HCT116 (cell line): ENCODE measurements around the gene ZFYVE27. TPM values are rescaled to one million over a fixed set of nuclear protein-coding genes. Genes with fewer than 3 reads are reported as not detected.

Experiments
- ATAC-seq: fragments of 200-7000 bp; cut with Tn5 transposase; 2 replicates; pipeline ENCODE4 v1.9.1; 2020; ENCODE audit warnings: mild to moderate bottlenecking, moderate library complexity
- BruUV-seq: library from RNA; stranded (reverse); fragments of 400-500 nt; replicated peaks from 2 replicates; lab custom pipeline; 2021; lab: Mats Ljungman, UMichigan
- CTCF ChIA-PET: fragments of 300-600 bp; sonication (Branson Sonifier 250); formaldehyde crosslinking; loops from one replicate; lab custom pipeline; 2021; ENCODE audit warnings: antibody characterized with exemption; lab: Charles Lee
- POLR2A ChIA-PET: fragments of 300-600, 350-600 bp; sonication (Branson Sonifier 250); formaldehyde crosslinking; loops from one replicate; lab custom pipeline; 2021; ENCODE audit warnings: antibody characterized with exemption; lab: Charles Lee
- RAD21 ChIA-PET, 2 experiments: fragments of 300-600 bp; sonication (Branson Sonifier 250); formaldehyde crosslinking; loops; one replicate each; lab custom pipeline; 2023; ENCODE audit warnings: low total read pairs in 2 of 2; ENCODE audit not compliant: uncharacterized antibody in 2 of 2, unreplicated experiment in 2 of 2, low non-redundant PET in 1 of 2; lab: Charles Lee
- DNase-seq: peaks from one replicate; pipeline ENCODE4 v3.0.0-alpha.2; 2010; ENCODE audit warnings: low read depth, low spot score
- H2AFZ ChIP-seq: fragments of 200-600 bp; shearing (Covaris generic), sonication (generic); 2 replicates; pipeline ENCODE4 v1.6.1; 2017; ENCODE audit warnings: low read depth, mixed run types, mixed read lengths, antibody characterized with exemption, low read length; ENCODE audit not compliant: poor library complexity, severe bottlenecking
- H3K27ac ChIP-seq: 2 replicates; pipeline ENCODE4 v1.5.1; 2012; ENCODE audit warnings: low read depth, low read length
- H3K27me3 ChIP-seq: fragments of 200-600 bp; sonication (generic); 2 replicates; pipeline ENCODE4 v1.6.1; 2016; ENCODE audit warnings: mixed run types, low read length, mixed read lengths; ENCODE audit not compliant: insufficient read depth
- H3K36me3 ChIP-seq, 2 experiments: fragments of 200-500 bp in 1 of 2; fragments of 200-600 bp in 1 of 2; sonication (Bioruptor generic) in 1 of 2; sonication (generic) in 1 of 2; 2 replicates each; pipeline versions ENCODE4 v1.5.1 to v1.6.1; 2014 to 2016; ENCODE audit warnings: low read length in 2 of 2, inconsistent platforms in 1 of 2, mixed read lengths in 1 of 2, mixed run types in 1 of 2; ENCODE audit not compliant: insufficient read depth in 2 of 2, control insufficient read depth in 1 of 2
- H3K4me1 ChIP-seq, 2 experiments: fragments of 200-600 bp in 1 of 2; sonication (generic) in 1 of 2; 2 replicates each; pipeline versions ENCODE4 v1.5.1 to v1.6.1; 2012 to 2017; ENCODE audit warnings: low read length in 2 of 2, inconsistent platforms in 1 of 2, mild to moderate bottlenecking in 1 of 2, mixed read lengths in 1 of 2, mixed run types in 1 of 2, moderate library complexity in 1 of 2; ENCODE audit not compliant: insufficient read depth in 2 of 2, control insufficient read depth in 1 of 2
- H3K4me2 ChIP-seq: fragments of 200-600 bp; sonication (generic); 2 replicates; pipeline ENCODE4 v1.6.1; 2017; ENCODE audit warnings: mixed run types, low read length, mixed read lengths
- H3K4me3 ChIP-seq, 2 experiments: fragments of 200-600 bp in 1 of 2; sonication (generic) in 1 of 2; replicated peaks in 1 of 2; 2 replicates each; pipeline ENCODE4 v1.5.1; 2011 to 2016; ENCODE audit warnings: low read length in 2 of 2, control low read depth in 1 of 2, low read depth in 1 of 2, mild to moderate bottlenecking in 1 of 2, mixed read lengths in 1 of 2, mixed run types in 1 of 2
- H3K79me2 ChIP-seq: fragments of 200-600 bp; sonication (generic); 2 replicates; pipeline ENCODE4 v1.6.1; 2017; ENCODE audit warnings: mild to moderate bottlenecking, mixed run types, low read length, moderate library complexity, mixed read lengths; ENCODE audit not compliant: insufficient read depth
- H3K9ac ChIP-seq: fragments of 200-600 bp; sonication (generic); 2 replicates; pipeline ENCODE4 v1.6.1; 2016; ENCODE audit warnings: low read length, mixed read lengths
- H3K9me2 ChIP-seq: fragments of 200-600 bp; sonication (generic), shearing (Covaris generic); 2 replicates; pipeline ENCODE4 v1.6.1; 2017; ENCODE audit warnings: mixed run types, mild to moderate bottlenecking, moderate library complexity; ENCODE audit not compliant: insufficient read depth
- H3K9me3 ChIP-seq, 2 experiments: fragments of 200-500 bp in 1 of 2; fragments of 200-600 bp in 1 of 2; sonication (Bioruptor generic) in 1 of 2; sonication (generic) in 1 of 2; 2 replicates each; pipeline ENCODE4 v1.6.1; 2014 to 2017; ENCODE audit warnings: low read length in 2 of 2, mixed read lengths in 2 of 2, inconsistent platforms in 1 of 2, low read depth in 1 of 2, mild to moderate bottlenecking in 1 of 2, mixed run types in 1 of 2, moderate library complexity in 1 of 2; ENCODE audit not compliant: control insufficient read depth in 1 of 2, insufficient read depth in 1 of 2
- H4K20me1 ChIP-seq: fragments of 200-600 bp; sonication (generic), shearing (Covaris generic); 2 replicates; pipeline ENCODE4 v1.6.1; 2017; ENCODE audit warnings: mixed run types, mild to moderate bottlenecking, moderate library complexity; ENCODE audit not compliant: insufficient read depth
- ATF3 ChIP-seq: IDR thresholded peaks from 2 replicates; pipeline ENCODE4 v1.6.1; 2012
- CBX3 ChIP-seq: IDR thresholded peaks from 2 replicates; pipeline ENCODE4 v1.6.1; 2012; ENCODE audit warnings: low read depth
- CEBPB ChIP-seq: IDR thresholded peaks from 2 replicates; pipeline ENCODE4 v1.6.1; 2012; ENCODE audit warnings: low read depth
- ELF1 ChIP-seq: IDR thresholded peaks from 2 replicates; pipeline ENCODE4 v1.6.1; 2012; ENCODE audit warnings: low read depth, borderline replicate concordance
- EZH2 ChIP-seq: fragments of 200-600 bp; sonication (generic); IDR thresholded peaks from 2 replicates; pipeline ENCODE4 v1.6.1; 2017; ENCODE audit warnings: antibody characterized with exemption, mixed run types
- FOSL1 ChIP-seq: IDR thresholded peaks from 2 replicates; pipeline ENCODE4 v1.6.1; 2012; ENCODE audit warnings: low read depth
- JUND ChIP-seq: IDR thresholded peaks from 2 replicates; pipeline ENCODE4 v1.6.1; 2012
- MAX ChIP-seq: IDR thresholded peaks from 2 replicates; pipeline ENCODE4 v1.6.1; 2012
- POLR2AphosphoS5 ChIP-seq: IDR thresholded peaks from 2 replicates; pipeline ENCODE4 v1.6.1; 2011; ENCODE audit warnings: mild to moderate bottlenecking, low read depth, low read length, moderate library complexity
- SP1 ChIP-seq: IDR thresholded peaks from 2 replicates; pipeline ENCODE4 v1.6.1; 2012; ENCODE audit warnings: low read depth
- TCF7L2 ChIP-seq: IDR thresholded peaks from 2 replicates; pipeline ENCODE4 v1.7.0; 2011; ENCODE audit warnings: borderline replicate concordance, inconsistent platforms; ENCODE audit not compliant: insufficient read depth, insufficient read length; ENCODE audit errors: extremely low read depth
- ZFX ChIP-seq: fragments of 450-650 bp; IDR thresholded peaks from 2 replicates; pipeline ENCODE4 v1.6.1; 2017
- intact Hi-C: fragments of 100-400 bp; cut with micrococcal nuclease; formaldehyde crosslinking; loops from 2 replicates; pipeline ENCODE4 v1.10.0; 2022
- total RNA-seq: library from RNA; stranded (reverse); gene quantifications from one replicate; pipeline ENCODE4 v1.2.1, GENCODE V29; 2021; ENCODE audit not compliant: unreplicated experiment

Gene ZFYVE27
- total RNA-seq, 1 experiment from 2014 or later = 28.4 TPM

DNA sequence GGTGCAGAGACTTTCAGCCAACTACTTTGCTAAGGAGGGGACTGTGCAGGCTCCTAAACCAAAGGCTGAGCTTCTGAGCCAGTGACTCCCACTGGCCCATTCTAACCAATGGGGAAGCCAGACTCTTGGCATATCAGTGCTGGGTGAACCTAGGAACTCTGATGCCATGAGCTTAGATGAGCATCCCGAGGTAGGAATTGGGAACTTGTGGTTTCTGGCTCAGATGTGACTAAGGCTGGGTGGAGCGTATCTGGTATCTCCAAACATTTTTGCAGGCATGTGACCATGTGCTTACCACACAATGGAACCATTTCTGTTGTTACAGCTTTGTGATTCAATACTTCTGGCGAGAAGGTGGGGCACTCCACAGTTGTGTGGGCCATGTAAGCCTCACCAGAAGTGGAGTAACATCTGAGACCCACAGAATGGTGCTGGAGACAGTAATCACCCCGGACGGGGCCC, 47.3 kb upstream of the ZFYVE27 start:
- Histone ChIP-seq H3K4me1 (peaks cover 36 to 54% of the 10 kb centered on the region in 2 experiments), H3K9me3 (no peaks in the 10 kb centered on the region), H3K27ac (no peak overlapping the region), H3K9me2 (no peaks in the 10 kb centered on the region), H4K20me1 (no peaks in the 10 kb centered on the region), H3K9ac (no peak overlapping the region), H3K4me2 (peak overlapping the region; percentile 32), H2AFZ (peak overlapping the region; percentile 49), H3K27me3 (no peaks in the 10 kb centered on the region), H3K4me3 (no peak overlapping the region), H3K36me3 (no peaks in the 10 kb centered on the region), H3K79me2 (peaks cover 22% of the 10 kb centered on the region)
- DNase-seq (peak; percentile 59), ATAC-seq (peak; percentile 8; the same call in 1 of the 2 replicates)
- intact Hi-C loops = no loop called here
- ChIA-PET POLR2A (interaction anchor here (0.6 kb wide), 1 partner anchor 29 kb away, joined by 3 read pairs; no protein-coding TSS in a partner anchor), RAD21 (interaction anchor here in 1 of 2 experiments (0.9 kb wide), 1 partner anchor 12 kb away, joined by 3 read pairs; no protein-coding TSS in a partner anchor), CTCF (interaction anchor here (5.0 kb wide), 1 partner anchor 13 kb away, joined by 23 read pairs; no protein-coding TSS in a partner anchor)
- BruUV-seq = no TSS peak
- TF ChIP-seq JUND (no peak), POLR2AphosphoS5 (no peak), CBX3 (0 out of 2 replicates have a peak, but pooled peaks have one; percentile 46), ELF1 (no peak), ATF3 (no peak), SP1 (no peak), ZFX (0 out of 2 replicates have a peak, but pooled peaks have one; percentile 6), EZH2 (no peak), FOSL1 (no peak), MAX (peak; percentile 77), CEBPB (no peak), TCF7L2 (no peak)
